Brain microvascular endothelial cell (primary cell): ENCODE data around the gene DYTN.
A peak's percentile ranks its signal among the peaks of the same experiment; 100 is the strongest.

ENCODE experiments used
- DNase-seq: peaks from one replicate; pipeline ENCODE4 v3.0.0-alpha.2; 2020
- H3K27ac ChIP-seq: fragments of 250-450 bp; sonication (Bioruptor Pico); 2 replicates; pipeline ENCODE4 v1.5.1; 2020; ENCODE audit warnings: mild to moderate bottlenecking, moderate library complexity
- H3K27me3 ChIP-seq: fragments of 250-450 bp; sonication (Bioruptor Pico); replicated peaks from 2 replicates; pipeline ENCODE4 v1.5.1; 2020; ENCODE audit warnings: mild to moderate bottlenecking
- H3K36me3 ChIP-seq: fragments of 250-450 bp; sonication (Bioruptor Pico); replicated peaks from 2 replicates; pipeline ENCODE4 v1.5.1; 2020; ENCODE audit warnings: mild to moderate bottlenecking
- H3K4me3 ChIP-seq: 2 replicates; pipeline ENCODE4 v1.5.1; 2011; ENCODE audit warnings: low read depth, mild to moderate bottlenecking, control low read depth, low read length, moderate library complexity
- CTCF ChIP-seq: IDR thresholded peaks from 2 replicates; pipeline ENCODE4 v1.5.1; 2011; ENCODE audit warnings: low read depth, mild to moderate bottlenecking, moderate library complexity, low read length, control low read depth, inconsistent platforms; ENCODE audit errors: missing control alignments
- in situ Hi-C: cut with HindIII; loops from 2 replicates; pipeline ENCODE4 v1.10.0; 2017; ENCODE audit warnings: low sequenced_read_pairs, low pct_ligation_motif_present

DYTN gene

GRCh38 chr2:206740800-206741199 lies 22.6 kb upstream of the DYTN start:
- TF ChIP-seq CTCF = no peak
- H3K36me3 ChIP-seq = no peaks in the 10 kb centered on the region
- no peak overlapping the region for H3K27ac ChIP-seq
- no peak for DNase-seq
- no peaks in the 10 kb centered on the region for H3K27me3 ChIP-seq
- in situ Hi-C loops = no loop called here
- H3K4me3 ChIP-seq = no peak overlapping the region

- Histone ChIP-seq H3K27me3 (no peaks in the 10 kb centered on the region), H3K4me3 (no peak overlapping the region), H3K36me3 (no peaks in the 10 kb centered on the region), H3K27ac (no peak overlapping the region)
- DNase-seq = no peak
- in situ Hi-C loops = no loop called here
- TF ChIP-seq CTCF = no peak
Measured at GRCh38 chr2:206739271-206739670, 21.1 kb upstream of the DYTN start.

- Histone ChIP-seq H3K27ac (no peak overlapping the region), H3K36me3 (no peaks in the 10 kb centered on the region), H3K27me3 (no peaks in the 10 kb centered on the region), H3K4me3 (no peak overlapping the region)
- no peak for TF ChIP-seq CTCF
- DNase-seq = no peak
- in situ Hi-C loops = no loop called here
Measured at GRCh38 chr2:206736935-206737334, 18.7 kb upstream of the DYTN start.

- H3K27me3 ChIP-seq = no peaks in the 10 kb centered on the region
- TF ChIP-seq CTCF = no peak
- no peaks in the 10 kb centered on the region for H3K36me3 ChIP-seq
- no peak overlapping the region for H3K4me3 ChIP-seq
- H3K27ac ChIP-seq = no peak overlapping the region
- in situ Hi-C loops = no loop called here
- no peak for DNase-seq
Measured at GRCh38 chr2:206733341-206733740, 15.1 kb upstream of the DYTN start.

GRCh38 chr2:206728277-206729199 lies 10.3 kb upstream of the DYTN start:
- Histone ChIP-seq H3K27me3 (no peaks in the 10 kb centered on the region), H3K4me3 (no peak overlapping the region), H3K27ac (no peak overlapping the region), H3K36me3 (no peaks in the 10 kb centered on the region)
- no peak for TF ChIP-seq CTCF
- in situ Hi-C loops = no loop called here
- peak; percentile 4 for DNase-seq
